Ovary (tissue), 1 donor: ENCODE measurements around the gene IFRD1.

Experiments
- EP300 ChIP-seq: sonication (generic); formaldehyde crosslinking; IDR thresholded peaks from one replicate; pipeline ENCODE4 v1.6.1; 2017; ENCODE audit warnings: antibody characterized with exemption
- POLR2A ChIP-seq: fragments of 450-650 bp; IDR thresholded peaks from one replicate; pipeline ENCODE4 v1.6.1; 2017; ENCODE audit warnings: antibody characterized with exemption, mild to moderate bottlenecking, moderate library complexity

DNA sequence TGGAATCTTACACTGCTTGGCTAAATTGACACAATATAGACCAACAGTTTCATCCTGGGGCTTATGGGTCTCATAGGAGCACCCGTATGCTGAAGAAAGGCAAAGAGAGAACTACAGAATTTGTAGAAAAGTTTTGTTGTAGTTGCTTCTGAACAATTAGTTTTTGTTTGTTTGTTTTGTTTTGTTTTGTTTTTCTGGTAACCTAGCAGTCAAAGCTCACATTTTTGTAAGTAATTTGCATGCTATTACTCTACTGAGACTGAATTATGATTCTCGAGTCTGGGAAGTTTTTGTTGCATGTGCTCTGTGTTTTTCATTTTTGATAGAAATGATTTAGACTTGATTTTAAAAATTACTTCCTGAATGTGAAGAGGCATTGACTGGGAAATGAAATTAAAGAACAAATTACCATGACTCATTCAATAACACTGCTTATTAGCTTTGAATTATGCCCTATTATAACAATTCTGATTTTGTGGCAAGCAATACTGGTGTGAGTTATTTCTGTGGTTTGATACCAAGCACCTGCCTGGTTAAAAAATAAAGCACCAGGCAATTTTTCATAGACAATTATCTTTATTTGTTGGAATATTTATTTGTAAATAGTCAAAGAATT, 31.0 kb downstream of the IFRD1 start:
- TF ChIP-seq POLR2A = no peak
- TF ChIP-seq EP300 = no peak
